Left ventricle myocardium inferior (tissue), 1 donor: Measurements from ENCODE around the gene WIPF3. TPM values are rescaled to one million over a fixed set of nuclear protein-coding genes. Genes with fewer than 3 reads are reported as not detected.

Experiments
- DNase-seq: peaks from one replicate; pipeline ENCODE4 v3.0.0-alpha.2; 2020
- H3K27ac ChIP-seq: fragments of 200-600 bp; replicated peaks from 2 replicates; pipeline ENCODE4 v1.8.0; 2021
- H3K27me3 ChIP-seq: fragments of 200-600 bp; 2 replicates; pipeline ENCODE4 v1.8.0; 2021; ENCODE audit warnings: low read depth
- H3K36me3 ChIP-seq: fragments of 200-600 bp; 2 replicates; pipeline ENCODE4 v1.8.0; 2021
- H3K4me1 ChIP-seq: fragments of 200-600 bp; 2 replicates; pipeline ENCODE4 v1.8.0; 2021
- H3K4me3 ChIP-seq: fragments of 200-600 bp; 2 replicates; pipeline ENCODE4 v1.8.0; 2021; ENCODE audit warnings: mild to moderate bottlenecking, moderate library complexity
- H3K9me3 ChIP-seq: fragments of 200-600 bp; replicated peaks from 2 replicates; pipeline ENCODE4 v1.8.0; 2021
- CTCF ChIP-seq: fragments of 200-600 bp; IDR thresholded peaks from 2 replicates; pipeline ENCODE4 v1.8.0; 2021; ENCODE audit warnings: antibody characterized with exemption, mild to moderate bottlenecking, borderline replicate concordance
- intact Hi-C: fragments of 100-400 bp; cut with micrococcal nuclease; formaldehyde crosslinking; loops from one replicate; pipeline ENCODE4 v1.11.0; 2022
- total RNA-seq: library from RNA; stranded (reverse); fragmentation: NEBNext Ultra II Directional; extraction: Animal tissue kit (Norgen Biotek cat#: 25700); gene quantifications from one replicate; pipeline ENCODE4 v1.2.1, GENCODE V29; 2021
- donor health status: DM: no; HTN: yes; CAD: no; lungs with severe emphysema.

Gene WIPF3
- total RNA-seq, 1 donor from 2014 or later = 8.0 TPM

GRCh38 chr7:29771081-29771816 is 35.1 kb upstream of the WIPF3 start:
- Histone ChIP-seq H3K4me1 (peaks cover 14% of the 10 kb centered on the region), H3K36me3 (no peaks in the 10 kb centered on the region), H3K9me3 (no peaks in the 10 kb centered on the region), H3K4me3 (no peak overlapping the region), H3K27me3 (peaks cover 1% of the 10 kb centered on the region), H3K27ac (peak overlapping the region; percentile 70)
- intact Hi-C loops = no loop called here
- no peak for TF ChIP-seq CTCF
- DNase-seq = no peak

GRCh38 chr7:29779017-29779416 is 27.3 kb upstream of the WIPF3 start:
- TF ChIP-seq CTCF = no peak
- H3K27me3 ChIP-seq = peaks cover 21% of the 10 kb centered on the region
- no peaks in the 10 kb centered on the region for H3K36me3 ChIP-seq
- intact Hi-C loops = no loop called here
- no peaks in the 10 kb centered on the region for H3K4me1 ChIP-seq
- H3K27ac ChIP-seq = no peak overlapping the region
- H3K9me3 ChIP-seq = no peaks in the 10 kb centered on the region
- H3K4me3 ChIP-seq = no peak overlapping the region
- DNase-seq = no peak

GRCh38 chr7:29780346-29780745 is 26.0 kb upstream of the WIPF3 start:
- intact Hi-C loops = no loop called here
- peaks cover 21% of the 10 kb centered on the region for H3K27me3 ChIP-seq
- H3K9me3 ChIP-seq = no peaks in the 10 kb centered on the region
- no peak for TF ChIP-seq CTCF
- no peak overlapping the region for H3K4me3 ChIP-seq
- H3K4me1 ChIP-seq = no peaks in the 10 kb centered on the region
- H3K36me3 ChIP-seq = no peaks in the 10 kb centered on the region
- DNase-seq = no peak
- H3K27ac ChIP-seq = no peak overlapping the region

GRCh38 chr7:29783671-29784070 is 22.6 kb upstream of the WIPF3 start:
- Histone ChIP-seq H3K27me3 (peaks cover 4% of the 10 kb centered on the region), H3K27ac (no peak overlapping the region), H3K4me3 (no peak overlapping the region), H3K4me1 (no peaks in the 10 kb centered on the region), H3K9me3 (no peaks in the 10 kb centered on the region), H3K36me3 (no peaks in the 10 kb centered on the region)
- TF ChIP-seq CTCF = no peak
- intact Hi-C loops = no loop called here
- no peak for DNase-seq

- no peak overlapping the region for H3K27ac ChIP-seq
- intact Hi-C loops = no loop called here
- no peak for TF ChIP-seq CTCF
These were observed 12.8 kb upstream of the WIPF3 start for GRCh38 chr7:29793507-29793906.

More at GRCh38 chr7:29793507-29793906, 12.8 kb upstream of the WIPF3 start:
- no peak overlapping the region for H3K4me3 ChIP-seq
- DNase-seq = no peak
- no peaks in the 10 kb centered on the region for H3K36me3 ChIP-seq
- no peaks in the 10 kb centered on the region for H3K4me1 ChIP-seq
- no peaks in the 10 kb centered on the region for H3K9me3 ChIP-seq
- H3K27me3 ChIP-seq = no peaks in the 10 kb centered on the region
